ENCODE measurements around the gene ZNFX1.
"Not testable (repeated sequence)": the region's sequence is repeated elsewhere in the genome, so short reads cannot be mapped to it uniquely, and the experiment has no call there.

Gene ZNFX1

GRCh38 chr20:49278036-49278817 is at the start of gene ZNFX1:
ZNFX1 (minus strand) TSS chr20:49278057; CDS start chr20:49275839, 2,218 bp downstream.
- DNase-seq (ENCODE audit: low read depth in 1 of 2, low spot score in 1 of 2): peak; percentile 94 to 100
- in situ Hi-C loops (cut with HindIII; ENCODE audit: low pct_unique_long_range_greater_than_20kb, low sequenced_read_pairs): no loop called here
- TF ChIP-seq JUND (IDR thresholded peaks at IDR 0.05; ENCODE audit: low read depth): no peak

GRCh38 chr20:49326026-49326425 is 48.2 kb upstream of the ZNFX1 start:
- no peak for TF ChIP-seq JUND (IDR thresholded peaks at IDR 0.05; ENCODE audit: low read depth)
- no peak for DNase-seq (ENCODE audit: low read depth in 1 of 2, low spot score in 1 of 2)
- in situ Hi-C loops (cut with HindIII; ENCODE audit: low pct_unique_long_range_greater_than_20kb, low sequenced_read_pairs): no loop called here

GRCh38 chr20:49324306-49324705 is 46.4 kb upstream of the ZNFX1 start:
- in situ Hi-C loops (cut with HindIII; ENCODE audit: low pct_unique_long_range_greater_than_20kb, low sequenced_read_pairs): no loop called here
- TF ChIP-seq JUND (IDR thresholded peaks at IDR 0.05; ENCODE audit: low read depth): no peak
- no peak for DNase-seq (ENCODE audit: low read depth in 1 of 2, low spot score in 1 of 2)

- TF ChIP-seq JUND (IDR thresholded peaks at IDR 0.05; ENCODE audit: low read depth): no peak
- in situ Hi-C loops (cut with HindIII; ENCODE audit: low pct_unique_long_range_greater_than_20kb, low sequenced_read_pairs): no loop called here
- DNase-seq (ENCODE audit: low read depth in 1 of 2, low spot score in 1 of 2): peak; percentile 53 to 83
Measured at GRCh38 chr20:49323622-49324238, 45.9 kb upstream of the ZNFX1 start.

GRCh38 chr20:49320460-49320859 is 42.6 kb upstream of the ZNFX1 start:
- no peak for TF ChIP-seq JUND (IDR thresholded peaks at IDR 0.05; ENCODE audit: low read depth)
- in situ Hi-C loops (cut with HindIII; ENCODE audit: low pct_unique_long_range_greater_than_20kb, low sequenced_read_pairs): no loop called here
- DNase-seq (ENCODE audit: low read depth in 1 of 2, low spot score in 1 of 2): peak; percentile 59 to 92

GRCh38 chr20:49319208-49319809 is 41.5 kb upstream of the ZNFX1 start:
- TF ChIP-seq JUND (IDR thresholded peaks at IDR 0.05; ENCODE audit: low read depth): no peak
- in situ Hi-C loops (cut with HindIII; ENCODE audit: low pct_unique_long_range_greater_than_20kb, low sequenced_read_pairs): no loop called here
- no peak for DNase-seq (ENCODE audit: low read depth in 1 of 2, low spot score in 1 of 2)

- no peak for TF ChIP-seq JUND (IDR thresholded peaks at IDR 0.05; ENCODE audit: low read depth)
- in situ Hi-C loops (cut with HindIII; ENCODE audit: low pct_unique_long_range_greater_than_20kb, low sequenced_read_pairs): no loop called here
- DNase-seq (ENCODE audit: low read depth in 1 of 2, low spot score in 1 of 2): no peak
Measured at GRCh38 chr20:49318430-49319207, 40.8 kb upstream of the ZNFX1 start.

- TF ChIP-seq JUND (IDR thresholded peaks at IDR 0.05; ENCODE audit: low read depth): no peak
- in situ Hi-C loops (cut with HindIII; ENCODE audit: low pct_unique_long_range_greater_than_20kb, low sequenced_read_pairs): no loop called here
- DNase-seq (ENCODE audit: low read depth in 1 of 2, low spot score in 1 of 2): no peak
Measured at GRCh38 chr20:49318091-49318429, 40.2 kb upstream of the ZNFX1 start.

GRCh38 chr20:49316704-49317103 is 38.8 kb upstream of the ZNFX1 start:
- in situ Hi-C loops (cut with HindIII; ENCODE audit: low pct_unique_long_range_greater_than_20kb, low sequenced_read_pairs): no loop called here
- no peak for DNase-seq (ENCODE audit: low read depth in 1 of 2, low spot score in 1 of 2)
- TF ChIP-seq JUND (IDR thresholded peaks at IDR 0.05; ENCODE audit: low read depth): no peak

- TF ChIP-seq JUND (IDR thresholded peaks at IDR 0.05; ENCODE audit: low read depth): no peak
- in situ Hi-C loops (cut with HindIII; ENCODE audit: low pct_unique_long_range_greater_than_20kb, low sequenced_read_pairs): no loop called here
- DNase-seq (ENCODE audit: low read depth in 1 of 2, low spot score in 1 of 2): no peak
Measured at GRCh38 chr20:49315580-49315979, 37.7 kb upstream of the ZNFX1 start.

GRCh38 chr20:49314052-49314451 is 36.2 kb upstream of the ZNFX1 start:
- in situ Hi-C loops (cut with HindIII; ENCODE audit: low pct_unique_long_range_greater_than_20kb, low sequenced_read_pairs); DNase-seq (ENCODE audit: low read depth in 1 of 2, low spot score in 1 of 2): not testable (repeated sequence)

GRCh38 chr20:49313283-49313682 is 35.4 kb upstream of the ZNFX1 start:
- TF ChIP-seq JUND (IDR thresholded peaks at IDR 0.05; ENCODE audit: low read depth): no peak
- DNase-seq (ENCODE audit: low read depth in 1 of 2, low spot score in 1 of 2): no peak
- in situ Hi-C loops (cut with HindIII; ENCODE audit: low pct_unique_long_range_greater_than_20kb, low sequenced_read_pairs): no loop called here

GRCh38 chr20:49312661-49313060 is 34.8 kb upstream of the ZNFX1 start:
- in situ Hi-C loops (cut with HindIII; ENCODE audit: low pct_unique_long_range_greater_than_20kb, low sequenced_read_pairs): no loop called here
- no peak for TF ChIP-seq JUND (IDR thresholded peaks at IDR 0.05; ENCODE audit: low read depth)
- no peak for DNase-seq (ENCODE audit: low read depth in 1 of 2, low spot score in 1 of 2)
